ENCODE data around the gene CWC27. TPM values are rescaled to one million over a fixed set of nuclear protein-coding genes. Genes with fewer than 3 reads are reported as not detected.
"Not testable (repeated sequence)": the region's sequence is repeated elsewhere in the genome, so short reads cannot be mapped to it uniquely, and the experiment has no call there.

CWC27 gene
- total and polyA plus RNA-seq, 8 donors = 5.8 to 25.7 (median 14.3) TPM; not detected in 1

DNA sequence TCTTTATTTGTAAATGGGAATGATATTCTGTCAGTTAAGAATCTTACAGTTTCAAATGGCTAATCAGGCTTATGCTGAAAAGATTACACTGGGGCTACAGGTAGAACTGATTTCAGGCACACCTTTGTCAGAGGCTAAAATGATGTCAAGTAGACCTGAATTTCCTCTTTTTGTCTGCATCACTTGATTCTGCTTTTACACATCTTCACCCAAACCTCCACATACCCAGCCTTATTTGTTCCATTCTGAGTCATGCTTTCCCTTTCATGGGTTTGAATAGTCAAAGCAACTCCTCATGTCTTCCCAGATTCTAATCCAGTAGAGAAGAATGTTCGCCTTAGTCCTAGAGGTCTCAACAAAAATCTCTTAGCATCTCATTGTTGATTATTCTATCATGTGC lies 156.4 kb downstream of the CWC27 start:
- Histone ChIP-seq H3K27ac (no peak overlapping the region), H3K4me1 (peaks cover 0 to 11% (median 5%) of the 10 kb centered on the region in 4 donors), H3K27me3 (no peaks in the 10 kb centered on the region), H3K9me3 (peaks cover 0 to 19% (median 15%) of the 10 kb centered on the region in 4 donors), H3K36me3 (peaks cover 0 to 9% (median under 1%) of the 10 kb centered on the region in 4 donors), H3K4me3 (no peak overlapping the region)
- 93 to 100% (median 97%) methylated on average over 1 of the region's 1 CpG for WGBS, 5 donors
- no peak for TF ChIP-seq EP300 (IDR thresholded peaks at IDR 0.05)
- TF ChIP-seq POLR2A (IDR thresholded peaks at IDR 0.05) = no peak
- no peak for TF ChIP-seq POLR2AphosphoS5 (IDR thresholded peaks at IDR 0.05)
- TF ChIP-seq, protein P1, sequence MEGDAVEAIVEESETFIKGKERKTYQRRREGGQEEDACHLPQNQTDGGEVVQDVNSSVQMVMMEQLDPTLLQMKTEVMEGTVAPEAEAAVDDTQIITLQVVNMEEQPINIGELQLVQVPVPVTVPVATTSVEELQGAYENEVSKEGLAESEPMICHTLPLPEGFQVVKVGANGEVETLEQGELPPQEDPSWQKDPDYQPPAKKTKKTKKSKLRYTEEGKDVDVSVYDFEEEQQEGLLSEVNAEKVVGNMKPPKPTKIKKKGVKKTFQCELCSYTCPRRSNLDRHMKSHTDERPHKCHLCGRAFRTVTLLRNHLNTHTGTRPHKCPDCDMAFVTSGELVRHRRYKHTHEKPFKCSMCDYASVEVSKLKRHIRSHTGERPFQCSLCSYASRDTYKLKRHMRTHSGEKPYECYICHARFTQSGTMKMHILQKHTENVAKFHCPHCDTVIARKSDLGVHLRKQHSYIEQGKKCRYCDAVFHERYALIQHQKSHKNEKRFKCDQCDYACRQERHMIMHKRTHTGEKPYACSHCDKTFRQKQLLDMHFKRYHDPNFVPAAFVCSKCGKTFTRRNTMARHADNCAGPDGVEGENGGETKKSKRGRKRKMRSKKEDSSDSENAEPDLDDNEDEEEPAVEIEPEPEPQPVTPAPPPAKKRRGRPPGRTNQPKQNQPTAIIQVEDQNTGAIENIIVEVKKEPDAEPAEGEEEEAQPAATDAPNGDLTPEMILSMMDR (IDR thresholded peaks at IDR 0.05) = no peak
- intact Hi-C loops (cut with DNase I; ENCODE audit: low total_unique reads) = no loop called here
- no peak for DNase-seq

DNA sequence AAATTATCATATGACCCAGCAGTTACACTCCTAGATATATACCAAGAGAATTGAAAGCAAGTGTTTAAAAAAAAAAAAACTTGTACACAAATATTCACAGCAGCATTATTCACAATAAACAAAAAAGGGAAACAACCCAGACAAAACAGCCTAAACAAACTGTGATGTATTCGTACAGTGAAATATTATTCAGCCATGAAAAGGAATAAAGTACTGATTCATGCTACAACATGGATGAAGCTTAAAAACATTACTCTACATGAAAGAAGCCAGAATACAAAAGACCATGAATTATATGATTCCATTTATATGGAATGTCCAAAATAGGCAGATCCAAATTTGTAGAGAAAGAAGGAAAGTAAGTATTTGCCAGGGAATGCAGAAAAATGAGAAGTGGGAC lies 161.1 kb downstream of the CWC27 start:
- Histone ChIP-seq H3K27me3 (no peaks in the 10 kb centered on the region), H3K4me1 (peaks cover 0 to 11% (median 5%) of the 10 kb centered on the region in 4 donors), H3K9me3 (no peaks in the 10 kb centered on the region), H3K36me3 (peaks cover 0 to 5% (median 0%) of the 10 kb centered on the region in 4 donors), H3K27ac (no peak overlapping the region), H3K4me3 (no peak overlapping the region)
- no peak for TF ChIP-seq POLR2A (IDR thresholded peaks at IDR 0.05)
- TF ChIP-seq EP300 (IDR thresholded peaks at IDR 0.05) = no peak
- no peak for TF ChIP-seq POLR2AphosphoS5 (IDR thresholded peaks at IDR 0.05)
- TF ChIP-seq, protein P1 (IDR thresholded peaks at IDR 0.05) = no peak
- intact Hi-C loops (cut with DNase I; ENCODE audit: low total_unique reads) = no loop called here
- 90 to 100% (median 98%) methylated on average over 1 of the region's 1 CpG for WGBS, 5 donors
- no peak for DNase-seq

DNA sequence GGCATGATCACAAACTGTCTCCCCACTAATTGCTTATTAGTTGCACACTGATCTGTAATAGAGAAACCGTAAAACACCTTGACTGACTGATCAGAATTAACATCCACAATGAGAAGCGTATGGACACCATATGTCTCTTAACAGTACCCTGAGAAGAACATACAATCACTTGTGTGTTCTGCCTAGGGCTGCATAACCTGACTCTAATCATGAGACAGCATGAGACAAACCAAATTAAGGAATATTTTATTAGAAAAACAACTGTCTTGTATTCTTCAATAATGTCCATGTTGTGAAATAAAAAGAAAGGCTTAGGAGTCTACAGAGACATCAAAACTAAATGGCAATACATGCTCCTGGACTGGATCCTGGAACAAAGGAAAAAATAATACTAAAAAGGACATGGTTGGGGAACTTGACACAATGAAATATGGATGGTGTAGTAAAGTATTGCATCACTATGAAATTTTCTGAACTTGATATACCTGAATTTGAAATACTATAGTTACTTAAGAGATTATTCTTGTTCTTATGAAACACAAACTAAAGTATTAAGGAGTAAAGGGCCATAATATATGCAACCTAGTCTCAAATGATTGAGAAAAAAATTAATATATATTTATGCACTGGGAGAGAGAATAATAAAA lies 162.1 kb downstream of the CWC27 start:
- Histone ChIP-seq H3K4me1 (peaks cover 0 to 11% (median 5%) of the 10 kb centered on the region in 4 donors), H3K36me3 (peaks cover 0 to 5% (median 0%) of the 10 kb centered on the region in 4 donors), H3K27ac (no peak overlapping the region), H3K4me3 (no peak overlapping the region), H3K27me3 (no peaks in the 10 kb centered on the region), H3K9me3 (peaks cover 0 to 5% (median 0%) of the 10 kb centered on the region in 4 donors)
- intact Hi-C loops (cut with DNase I; ENCODE audit: low total_unique reads) = no loop called here
- TF ChIP-seq POLR2AphosphoS5 (IDR thresholded peaks at IDR 0.05) = no peak
- WGBS, 5 donors = 96 to 98% (median 97%) methylated on average over 2 of the region's 2 CpGs
- no peak for DNase-seq

DNA sequence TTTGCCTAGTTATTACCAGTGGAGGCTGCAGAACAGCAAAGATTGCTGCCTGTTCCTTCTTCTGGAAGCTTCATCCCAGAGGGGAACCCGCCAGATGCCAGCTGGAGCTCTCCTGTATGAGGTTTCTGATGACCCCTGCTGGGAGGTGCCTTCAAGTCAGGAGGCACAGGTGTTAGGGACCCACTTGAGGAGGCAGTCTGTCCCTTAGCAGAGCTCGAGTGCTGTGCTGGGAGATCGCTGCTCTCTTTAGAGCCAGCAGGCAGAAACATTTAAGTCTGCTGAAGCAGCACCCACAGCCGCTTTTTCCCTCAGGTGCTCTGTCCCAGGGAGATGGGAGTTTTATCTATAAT lies 170.7 kb downstream of the CWC27 start:
- H3K4me3 ChIP-seq = peak overlapping the region in 2 of 4 donors; percentile 10 to 12
- H3K36me3 ChIP-seq; H3K27me3 ChIP-seq; intact Hi-C loops (cut with DNase I; ENCODE audit: low total_unique reads); DNase-seq: not testable (repeated sequence)
- H3K9me3 ChIP-seq = peaks cover 0 to 23% (median 2%) of the 10 kb centered on the region in 4 donors
- peak overlapping the region in 1 of 5 donors; percentile 39 for H3K27ac ChIP-seq
- peaks cover 5 to 22% (median 13%) of the 10 kb centered on the region in 4 donors for H3K4me1 ChIP-seq
- 69 to 91% (median 83%) methylated on average over 1 to 4 of the region's 4 CpGs for whole genome bisulfite sequencing, 5 donors

DNA sequence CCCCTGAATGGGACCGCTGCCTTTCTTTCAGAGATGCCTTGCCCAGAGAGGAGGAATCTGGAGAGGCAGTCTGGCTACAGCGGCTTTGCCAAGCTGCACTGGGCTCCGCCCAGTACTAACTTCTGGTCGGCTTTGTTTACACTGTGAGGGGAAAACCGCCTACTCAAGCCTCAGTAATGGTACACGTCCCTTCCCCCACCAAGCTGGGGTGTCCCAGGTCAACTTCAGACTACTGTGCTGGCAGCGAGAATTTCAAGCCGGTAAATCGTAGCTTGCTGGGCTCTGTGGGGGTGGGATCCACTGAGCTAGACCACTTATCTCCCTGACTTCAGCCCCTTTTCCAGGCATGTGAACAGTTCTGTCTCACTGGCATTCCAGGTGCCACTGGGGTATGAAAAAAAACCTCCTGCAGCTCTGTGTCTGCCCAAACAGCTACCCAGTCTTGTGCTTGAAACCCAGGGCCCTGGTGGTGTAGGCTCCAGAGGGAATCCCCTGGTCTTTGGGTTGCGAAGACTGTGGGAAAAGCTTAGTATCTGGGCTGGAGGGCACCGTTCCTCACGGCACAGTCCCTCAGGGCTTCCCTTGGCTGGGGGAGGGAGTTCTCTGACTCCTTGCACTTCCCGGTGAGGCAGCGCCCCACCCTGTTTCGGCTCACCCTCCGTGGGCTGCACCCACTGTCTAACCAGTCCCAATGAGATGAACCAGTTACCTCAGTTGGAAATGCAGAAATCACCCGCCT lies 171.2 kb downstream of the CWC27 start:
- intact Hi-C loops (cut with DNase I; ENCODE audit: low total_unique reads) = no loop called here
- peak in 1 of 3 donors; percentile 53 for TF ChIP-seq POLR2AphosphoS5 (IDR thresholded peaks at IDR 0.05)
- TF ChIP-seq, protein P1 (IDR thresholded peaks at IDR 0.05) = no peak
- Histone ChIP-seq H3K4me3 (peak overlapping the region in 3 of 4 donors; percentile 10 to 17 (median 12)), H3K27ac (peak overlapping the region in 3 of 5 donors; percentile 13 to 56 (median 39)), H3K27me3 (no peaks in the 10 kb centered on the region), H3K9me3 (peaks cover 0 to 23% (median 2%) of the 10 kb centered on the region in 4 donors), H3K36me3 (peaks cover 0 to 4% (median 0%) of the 10 kb centered on the region in 4 donors), H3K4me1 (peaks cover 5 to 22% (median 13%) of the 10 kb centered on the region in 4 donors)
- DNase-seq = peak; percentile 64 to 65
- 51 to 59% (median 56%) methylated on average over 15 to 17 of the region's 17 CpGs for WGBS, 5 donors

All from stomach (tissue), 9 donors.